HepG2 (cell line): ENCODE measurements around the gene SNAI1. TPM values are rescaled to one million over a fixed set of nuclear protein-coding genes. Genes with fewer than 3 reads are reported as not detected.

ENCODE experiments used
- ARNT2 ChIP-seq: sonication (generic); formaldehyde crosslinking; IDR thresholded peaks from 2 replicates; pipeline ENCODE4 v1.8.0; 2022; ENCODE audit warnings: mild to moderate bottlenecking, low read depth, missing genetic modification reagents, moderate library complexity
- MIER2 ChIP-seq: IDR thresholded peaks from 2 replicates; pipeline ENCODE4 v1.6.1; 2016; ENCODE audit warnings: missing biosample characterization, missing genetic modification reagents
- SETDB1 ChIP-seq: sonication (generic); formaldehyde crosslinking; IDR thresholded peaks from 2 replicates; pipeline ENCODE4 v1.5.1; 2020; ENCODE audit warnings: missing genetic modification reagents, mild to moderate bottlenecking, borderline replicate concordance
- ZKSCAN5 ChIP-seq: sonication (generic); formaldehyde crosslinking; IDR thresholded peaks from 2 replicates; pipeline ENCODE4 v1.5.1; 2020; ENCODE audit warnings: mild to moderate bottlenecking, missing genetic modification reagents
- ZNF577 ChIP-seq: sonication (generic); formaldehyde crosslinking; IDR thresholded peaks from 2 replicates; pipeline ENCODE4 v1.4.0; 2020; ENCODE audit warnings: mild to moderate bottlenecking, low read depth, missing genetic modification reagents, borderline replicate concordance
- ZSCAN20 ChIP-seq: sonication (generic); formaldehyde crosslinking; IDR thresholded peaks from 2 replicates; pipeline ENCODE4 v1.4.0; 2020; ENCODE audit warnings: missing genetic modification reagents, mild to moderate bottlenecking, borderline replicate concordance
- polyA plus RNA-seq, 8 experiments: library from polyadenylated mRNA; depleted of rRNA in 3 of 8; stranded (reverse) in 7 of 8; unstranded in 1 of 8; fragments of >200 nt; fragmentation: Illumina TruSeq in 4 of 8; extraction: Trizol in 4 of 8; gene quantifications; 2 replicates each; pipeline versions ENCODE4 v1.2.1 to v1.2.3, GENCODE V29; 2011 to 2016; ENCODE audit warnings: low read depth in 4 of 8, missing spikeins in 1 of 8, mixed read lengths in 1 of 8; ENCODE audit not compliant: insufficient read depth in 1 of 8
- total RNA-seq, 5 experiments: library from RNA; depleted of rRNA; stranded (reverse); fragments of >200 nt; fragmentation: Illumina TruSeq; extraction: Trizol; gene quantifications; 2 replicates each; pipeline ENCODE4 v1.2.3, GENCODE V29; 2016; ENCODE audit warnings: low read depth in 1 of 5
- TF ChIP-seq, protein P1 (sequence below): sonication (generic); formaldehyde crosslinking; IDR thresholded peaks from 2 replicates; pipeline ENCODE4 v1.8.1; 2023; ENCODE audit warnings: mild to moderate bottlenecking, missing genetic modification reagents
- TF ChIP-seq, protein P2 (sequence below): sonication (generic); formaldehyde crosslinking; IDR thresholded peaks from 2 replicates; pipeline ENCODE4 v1.5.1; 2020; ENCODE audit warnings: mild to moderate bottlenecking, moderate library complexity, missing genetic modification reagents
- TF ChIP-seq, protein P3 (sequence below): sonication (generic); formaldehyde crosslinking; IDR thresholded peaks from 2 replicates; pipeline ENCODE4 v1.8.0; 2022; ENCODE audit warnings: low read depth, missing genetic modification reagents
- TF ChIP-seq, protein P4 (sequence below): IDR thresholded peaks from 2 replicates; pipeline ENCODE4 v1.6.1; 2016; ENCODE audit warnings: missing genetic modification reagents, missing compliant biosample characterization
- TF ChIP-seq, protein P5 (sequence below): IDR thresholded peaks from 2 replicates; pipeline ENCODE4 v1.6.1; 2016; ENCODE audit warnings: control low read depth
- TF ChIP-seq, protein P6 (sequence below): IDR thresholded peaks from 2 replicates; pipeline ENCODE4 v1.6.1; 2016; ENCODE audit warnings: missing compliant biosample characterization, missing genetic modification reagents, borderline replicate concordance
- TF ChIP-seq, protein P7 (sequence below): IDR thresholded peaks from 2 replicates; pipeline ENCODE4 v1.4.0; 2020; ENCODE audit warnings: mild to moderate bottlenecking, missing genetic modification reagents
- TF ChIP-seq, protein P8 (sequence below): sonication (generic); formaldehyde crosslinking; IDR thresholded peaks from 2 replicates; pipeline ENCODE4 v1.4.0; 2020; ENCODE audit warnings: missing genetic modification reagents, borderline replicate concordance

The SNAI1 gene
- total and polyA plus RNA-seq, 2 of the 13 experiments (the other 11 are each of a cell fraction or from before 2014, with no cell fraction given), result 1.3 to 1.4 TPM

DNA sequence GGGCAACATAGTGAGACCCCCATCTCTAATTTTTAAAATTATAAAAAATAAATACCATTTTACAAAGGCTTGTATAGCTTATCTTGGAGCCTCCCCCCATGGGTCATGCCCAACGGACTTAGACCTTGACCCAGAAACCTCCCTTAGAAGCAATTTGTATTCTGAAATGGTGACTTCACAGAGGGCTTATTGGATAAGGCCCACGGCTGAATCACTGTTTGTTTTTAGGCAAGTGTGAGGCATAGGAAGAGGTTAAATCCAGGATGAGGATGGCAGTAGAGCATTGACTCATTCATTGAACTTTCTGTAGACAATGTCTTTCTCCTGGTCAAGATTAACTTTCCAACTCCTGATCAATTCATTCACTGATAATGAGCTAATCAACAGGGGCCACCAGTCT lies 6.2 kb upstream of the SNAI1 start (continued):
- TF ChIP-seq MIER2 (0 out of 2 replicates have a peak, but pooled peaks have one; percentile 11), ZNF577 (CRISPR knock-in tag) (no peak), ZKSCAN5 (CRISPR knock-in tag) (no peak), SETDB1 (no peak), ZSCAN20 (CRISPR knock-in tag) (no peak), ARNT2 (no peak)
- TF ChIP-seq, protein P1, sequence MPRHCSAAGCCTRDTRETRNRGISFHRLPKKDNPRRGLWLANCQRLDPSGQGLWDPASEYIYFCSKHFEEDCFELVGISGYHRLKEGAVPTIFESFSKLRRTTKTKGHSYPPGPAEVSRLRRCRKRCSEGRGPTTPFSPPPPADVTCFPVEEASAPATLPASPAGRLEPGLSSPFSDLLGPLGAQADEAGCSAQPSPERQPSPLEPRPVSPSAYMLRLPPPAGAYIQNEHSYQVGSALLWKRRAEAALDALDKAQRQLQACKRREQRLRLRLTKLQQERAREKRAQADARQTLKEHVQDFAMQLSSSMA (CRISPR knock-in tag), result no peak
- TF ChIP-seq, protein P2, sequence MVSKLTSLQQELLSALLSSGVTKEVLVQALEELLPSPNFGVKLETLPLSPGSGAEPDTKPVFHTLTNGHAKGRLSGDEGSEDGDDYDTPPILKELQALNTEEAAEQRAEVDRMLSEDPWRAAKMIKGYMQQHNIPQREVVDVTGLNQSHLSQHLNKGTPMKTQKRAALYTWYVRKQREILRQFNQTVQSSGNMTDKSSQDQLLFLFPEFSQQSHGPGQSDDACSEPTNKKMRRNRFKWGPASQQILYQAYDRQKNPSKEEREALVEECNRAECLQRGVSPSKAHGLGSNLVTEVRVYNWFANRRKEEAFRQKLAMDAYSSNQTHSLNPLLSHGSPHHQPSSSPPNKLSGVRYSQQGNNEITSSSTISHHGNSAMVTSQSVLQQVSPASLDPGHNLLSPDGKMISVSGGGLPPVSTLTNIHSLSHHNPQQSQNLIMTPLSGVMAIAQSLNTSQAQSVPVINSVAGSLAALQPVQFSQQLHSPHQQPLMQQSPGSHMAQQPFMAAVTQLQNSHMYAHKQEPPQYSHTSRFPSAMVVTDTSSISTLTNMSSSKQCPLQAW (CRISPR knock-in tag), result no peak
- TF ChIP-seq, protein P3, sequence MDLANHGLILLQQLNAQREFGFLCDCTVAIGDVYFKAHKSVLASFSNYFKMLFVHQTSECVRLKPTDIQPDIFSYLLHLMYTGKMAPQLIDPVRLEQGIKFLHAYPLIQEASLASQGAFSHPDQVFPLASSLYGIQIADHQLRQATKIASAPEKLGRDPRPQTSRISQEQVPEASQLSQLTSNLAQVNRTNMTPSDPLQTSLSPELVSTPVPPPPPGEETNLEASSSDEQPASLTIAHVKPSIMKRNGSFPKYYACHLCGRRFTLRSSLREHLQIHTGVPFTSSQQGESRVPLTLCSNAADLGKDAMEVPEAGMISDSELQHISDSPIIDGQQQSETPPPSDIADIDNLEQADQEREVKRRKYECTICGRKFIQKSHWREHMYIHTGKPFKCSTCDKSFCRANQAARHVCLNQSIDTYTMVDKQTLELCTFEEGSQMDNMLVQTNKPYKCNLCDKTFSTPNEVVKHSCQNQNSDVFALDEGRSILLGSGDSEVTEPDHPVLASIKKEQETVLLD (CRISPR knock-in tag), result no peak
- TF ChIP-seq, protein P4, sequence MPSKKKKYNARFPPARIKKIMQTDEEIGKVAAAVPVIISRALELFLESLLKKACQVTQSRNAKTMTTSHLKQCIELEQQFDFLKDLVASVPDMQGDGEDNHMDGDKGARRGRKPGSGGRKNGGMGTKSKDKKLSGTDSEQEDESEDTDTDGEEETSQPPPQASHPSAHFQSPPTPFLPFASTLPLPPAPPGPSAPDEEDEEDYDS, result no peak
- TF ChIP-seq, protein P5, sequence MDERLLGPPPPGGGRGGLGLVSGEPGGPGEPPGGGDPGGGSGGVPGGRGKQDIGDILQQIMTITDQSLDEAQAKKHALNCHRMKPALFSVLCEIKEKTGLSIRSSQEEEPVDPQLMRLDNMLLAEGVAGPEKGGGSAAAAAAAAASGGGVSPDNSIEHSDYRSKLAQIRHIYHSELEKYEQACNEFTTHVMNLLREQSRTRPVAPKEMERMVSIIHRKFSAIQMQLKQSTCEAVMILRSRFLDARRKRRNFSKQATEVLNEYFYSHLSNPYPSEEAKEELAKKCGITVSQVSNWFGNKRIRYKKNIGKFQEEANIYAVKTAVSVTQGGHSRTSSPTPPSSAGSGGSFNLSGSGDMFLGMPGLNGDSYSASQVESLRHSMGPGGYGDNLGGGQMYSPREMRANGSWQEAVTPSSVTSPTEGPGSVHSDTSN (CRISPR knock-in tag), result no peak
- TF ChIP-seq, protein P6, sequence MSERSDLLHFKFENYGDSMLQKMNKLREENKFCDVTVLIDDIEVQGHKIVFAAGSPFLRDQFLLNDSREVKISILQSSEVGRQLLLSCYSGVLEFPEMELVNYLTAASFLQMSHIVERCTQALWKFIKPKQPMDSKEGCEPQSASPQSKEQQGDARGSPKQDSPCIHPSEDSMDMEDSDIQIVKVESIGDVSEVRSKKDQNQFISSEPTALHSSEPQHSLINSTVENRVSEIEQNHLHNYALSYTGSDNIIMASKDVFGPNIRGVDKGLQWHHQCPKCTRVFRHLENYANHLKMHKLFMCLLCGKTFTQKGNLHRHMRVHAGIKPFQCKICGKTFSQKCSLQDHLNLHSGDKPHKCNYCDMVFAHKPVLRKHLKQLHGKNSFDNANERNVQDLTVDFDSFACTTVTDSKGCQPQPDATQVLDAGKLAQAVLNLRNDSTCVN (CRISPR knock-in tag), result no peak
- TF ChIP-seq, protein P7, sequence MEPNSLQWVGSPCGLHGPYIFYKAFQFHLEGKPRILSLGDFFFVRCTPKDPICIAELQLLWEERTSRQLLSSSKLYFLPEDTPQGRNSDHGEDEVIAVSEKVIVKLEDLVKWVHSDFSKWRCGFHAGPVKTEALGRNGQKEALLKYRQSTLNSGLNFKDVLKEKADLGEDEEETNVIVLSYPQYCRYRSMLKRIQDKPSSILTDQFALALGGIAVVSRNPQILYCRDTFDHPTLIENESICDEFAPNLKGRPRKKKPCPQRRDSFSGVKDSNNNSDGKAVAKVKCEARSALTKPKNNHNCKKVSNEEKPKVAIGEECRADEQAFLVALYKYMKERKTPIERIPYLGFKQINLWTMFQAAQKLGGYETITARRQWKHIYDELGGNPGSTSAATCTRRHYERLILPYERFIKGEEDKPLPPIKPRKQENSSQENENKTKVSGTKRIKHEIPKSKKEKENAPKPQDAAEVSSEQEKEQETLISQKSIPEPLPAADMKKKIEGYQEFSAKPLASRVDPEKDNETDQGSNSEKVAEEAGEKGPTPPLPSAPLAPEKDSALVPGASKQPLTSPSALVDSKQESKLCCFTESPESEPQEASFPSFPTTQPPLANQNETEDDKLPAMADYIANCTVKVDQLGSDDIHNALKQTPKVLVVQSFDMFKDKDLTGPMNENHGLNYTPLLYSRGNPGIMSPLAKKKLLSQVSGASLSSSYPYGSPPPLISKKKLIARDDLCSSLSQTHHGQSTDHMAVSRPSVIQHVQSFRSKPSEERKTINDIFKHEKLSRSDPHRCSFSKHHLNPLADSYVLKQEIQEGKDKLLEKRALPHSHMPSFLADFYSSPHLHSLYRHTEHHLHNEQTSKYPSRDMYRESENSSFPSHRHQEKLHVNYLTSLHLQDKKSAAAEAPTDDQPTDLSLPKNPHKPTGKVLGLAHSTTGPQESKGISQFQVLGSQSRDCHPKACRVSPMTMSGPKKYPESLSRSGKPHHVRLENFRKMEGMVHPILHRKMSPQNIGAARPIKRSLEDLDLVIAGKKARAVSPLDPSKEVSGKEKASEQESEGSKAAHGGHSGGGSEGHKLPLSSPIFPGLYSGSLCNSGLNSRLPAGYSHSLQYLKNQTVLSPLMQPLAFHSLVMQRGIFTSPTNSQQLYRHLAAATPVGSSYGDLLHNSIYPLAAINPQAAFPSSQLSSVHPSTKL (CRISPR knock-in tag), result peak; percentile 76
- TF ChIP-seq, protein P8, sequence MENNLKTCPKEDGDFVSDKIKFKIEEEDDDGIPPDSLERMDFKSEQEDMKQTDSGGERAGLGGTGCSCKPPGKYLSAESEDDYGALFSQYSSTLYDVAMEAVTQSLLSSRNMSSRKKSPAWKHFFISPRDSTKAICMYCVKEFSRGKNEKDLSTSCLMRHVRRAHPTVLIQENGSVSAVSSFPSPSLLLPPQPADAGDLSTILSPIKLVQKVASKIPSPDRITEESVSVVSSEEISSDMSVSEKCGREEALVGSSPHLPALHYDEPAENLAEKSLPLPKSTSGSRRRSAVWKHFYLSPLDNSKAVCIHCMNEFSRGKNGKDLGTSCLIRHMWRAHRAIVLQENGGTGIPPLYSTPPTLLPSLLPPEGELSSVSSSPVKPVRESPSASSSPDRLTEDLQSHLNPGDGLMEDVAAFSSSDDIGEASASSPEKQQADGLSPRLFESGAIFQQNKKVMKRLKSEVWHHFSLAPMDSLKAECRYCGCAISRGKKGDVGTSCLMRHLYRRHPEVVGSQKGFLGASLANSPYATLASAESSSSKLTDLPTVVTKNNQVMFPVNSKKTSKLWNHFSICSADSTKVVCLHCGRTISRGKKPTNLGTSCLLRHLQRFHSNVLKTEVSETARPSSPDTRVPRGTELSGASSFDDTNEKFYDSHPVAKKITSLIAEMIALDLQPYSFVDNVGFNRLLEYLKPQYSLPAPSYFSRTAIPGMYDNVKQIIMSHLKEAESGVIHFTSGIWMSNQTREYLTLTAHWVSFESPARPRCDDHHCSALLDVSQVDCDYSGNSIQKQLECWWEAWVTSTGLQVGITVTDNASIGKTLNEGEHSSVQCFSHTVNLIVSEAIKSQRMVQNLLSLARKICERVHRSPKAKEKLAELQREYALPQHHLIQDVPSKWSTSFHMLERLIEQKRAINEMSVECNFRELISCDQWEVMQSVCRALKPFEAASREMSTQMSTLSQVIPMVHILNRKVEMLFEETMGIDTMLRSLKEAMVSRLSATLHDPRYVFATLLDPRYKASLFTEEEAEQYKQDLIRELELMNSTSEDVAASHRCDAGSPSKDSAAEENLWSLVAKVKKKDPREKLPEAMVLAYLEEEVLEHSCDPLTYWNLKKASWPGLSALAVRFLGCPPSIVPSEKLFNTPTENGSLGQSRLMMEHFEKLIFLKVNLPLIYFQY (CRISPR knock-in tag), result no peak
